IMR-90 (cell line): Measurements from ENCODE around the gene CDADC1. TPM values are rescaled to one million over a fixed set of nuclear protein-coding genes. Genes with fewer than 3 reads are reported as not detected.

Source experiments
- ATAC-seq: fragments of 200-7000 bp; cut with Tn5 transposase; 2 replicates; pipeline ENCODE4 v1.9.1; 2020; ENCODE audit warnings: low read depth, mild to moderate bottlenecking, moderate library complexity
- BruUV-seq: library from RNA; stranded (reverse); fragments of 400-500 nt; replicated peaks from 2 replicates; lab custom pipeline; 2021; lab: Mats Ljungman, UMichigan
- CTCF ChIA-PET: fragments of 300-600 bp; formaldehyde crosslinking; extraction: SDS; loops from one replicate; lab custom pipeline; 2021; ENCODE audit warnings: antibody characterized with exemption; lab: Yijun Ruan, JAX
- POLR2A ChIA-PET: fragments of 300-600 bp; sonication (Branson Sonifier 250); formaldehyde crosslinking; loops from one replicate; lab custom pipeline; 2022; ENCODE audit warnings: antibody characterized with exemption; ENCODE audit not compliant: unreplicated experiment; lab: Charles Lee
- DNase-seq: peaks from one replicate; pipeline ENCODE4 v3.0.0; 2013
- H2AFZ ChIP-seq: replicated peaks from 2 replicates; pipeline ENCODE3; 2013; ENCODE audit warnings: low read length, mild to moderate bottlenecking; ENCODE audit not compliant: poor library complexity
- H2AK5ac ChIP-seq: 2 replicates; pipeline ENCODE4 v1.6.1; 2013; ENCODE audit warnings: low read depth, low read length, inconsistent platforms
- H2AK9ac ChIP-seq: replicated peaks from 2 replicates; pipeline ENCODE3; 2013; ENCODE audit warnings: mild to moderate bottlenecking, low read depth, low read length, moderate library complexity; ENCODE audit not compliant: poor library complexity
- H2BK120ac ChIP-seq: 2 replicates; pipeline ENCODE4 v1.6.1; 2013; ENCODE audit warnings: low read depth, low read length, inconsistent platforms
- H2BK15ac ChIP-seq: 3 replicates; pipeline ENCODE4 v1.6.1; 2013; ENCODE audit warnings: low read depth, low read length, inconsistent platforms
- H2BK20ac ChIP-seq: 2 replicates; pipeline ENCODE4 v1.6.1; 2013; ENCODE audit warnings: low read depth, mild to moderate bottlenecking, inconsistent platforms, low read length, moderate library complexity
- H2BK5ac ChIP-seq: 2 replicates; pipeline ENCODE4 v1.6.1; 2013; ENCODE audit warnings: mild to moderate bottlenecking, low read depth, low read length, inconsistent platforms; ENCODE audit not compliant: poor library complexity, severe bottlenecking
- H3K14ac ChIP-seq: replicated peaks from 2 replicates; pipeline ENCODE4 v1.6.1; 2013; ENCODE audit warnings: low read depth, low read length, inconsistent platforms
- H3K18ac ChIP-seq: 2 replicates; pipeline ENCODE4 v1.6.1; 2013; ENCODE audit warnings: low read depth, low read length, control low read depth
- H3K23ac ChIP-seq: 2 replicates; pipeline ENCODE4 v1.6.1; 2013; ENCODE audit warnings: low read depth, low read length, inconsistent platforms
- H3K27ac ChIP-seq: 2 replicates; pipeline ENCODE4 v1.5.1; 2013; ENCODE audit warnings: mild to moderate bottlenecking, control low read depth, low read length; ENCODE audit not compliant: insufficient read depth
- H3K27me3 ChIP-seq: 2 replicates; pipeline ENCODE4 v1.6.1; 2013; ENCODE audit warnings: low read length; ENCODE audit not compliant: control insufficient read depth, insufficient read depth
- H3K36me3 ChIP-seq: 2 replicates; pipeline ENCODE4 v1.6.1; 2013; ENCODE audit warnings: low read length, mixed read lengths; ENCODE audit not compliant: control insufficient read depth, insufficient read depth
- H3K4ac ChIP-seq: 2 replicates; pipeline ENCODE4 v1.6.1; 2013; ENCODE audit warnings: low read depth, low read length, inconsistent platforms
- H3K4me1 ChIP-seq: 2 replicates; pipeline ENCODE4 v1.6.1; 2013; ENCODE audit warnings: low read length, mixed read lengths; ENCODE audit not compliant: control insufficient read depth, insufficient read depth
- H3K4me2 ChIP-seq: 2 replicates; pipeline ENCODE4 v1.6.1; 2013; ENCODE audit warnings: low read depth, mild to moderate bottlenecking, control low read depth, low read length, moderate library complexity
- H3K4me3 ChIP-seq: 2 replicates; pipeline ENCODE4 v1.5.1; 2013; ENCODE audit warnings: low read depth, mild to moderate bottlenecking, control low read depth, low read length, moderate library complexity; ENCODE audit not compliant: insufficient read depth
- H3K56ac ChIP-seq: 2 replicates; pipeline ENCODE4 v1.6.1; 2013; ENCODE audit warnings: low read length, inconsistent platforms; ENCODE audit not compliant: insufficient read depth; ENCODE audit errors: extremely low read depth
- H3K79me1 ChIP-seq, 2 experiments: 2 replicates each; pipeline ENCODE4 v1.6.1; 2013; ENCODE audit warnings: low read length in 2 of 2, inconsistent platforms in 1 of 2, low read depth in 1 of 2
- H3K9ac ChIP-seq: 2 replicates; pipeline ENCODE4 v1.6.1; 2013; ENCODE audit warnings: low read depth, low read length, control low read depth
- H3K9me1 ChIP-seq: 2 replicates; pipeline ENCODE4 v1.6.1; 2013; ENCODE audit warnings: low read length, inconsistent platforms; ENCODE audit not compliant: insufficient read depth
- H3K9me3 ChIP-seq: 2 replicates; pipeline ENCODE4 v1.6.1; 2013; ENCODE audit warnings: low read length; ENCODE audit not compliant: control insufficient read depth, insufficient read depth
- H4K20me1 ChIP-seq: 2 replicates; pipeline ENCODE4 v1.6.1; 2013; ENCODE audit warnings: low read length, inconsistent platforms; ENCODE audit not compliant: insufficient read depth
- H4K5ac ChIP-seq: 2 replicates; pipeline ENCODE4 v1.6.1; 2013; ENCODE audit warnings: mild to moderate bottlenecking, low read depth, low read length, control low read depth
- H4K8ac ChIP-seq, 2 experiments: 2 replicates each; pipeline ENCODE4 v1.6.1; 2013; ENCODE audit warnings: low read depth in 2 of 2, low read length in 2 of 2, control low read depth in 1 of 2, inconsistent platforms in 1 of 2
- H4K91ac ChIP-seq: 2 replicates; pipeline ENCODE4 v1.6.1; 2013; ENCODE audit warnings: low read depth, low read length, inconsistent platforms; ENCODE audit not compliant: insufficient read depth
- CEBPB ChIP-seq: IDR thresholded peaks from 2 replicates; pipeline ENCODE4 v1.6.1; 2012; ENCODE audit warnings: low read depth, low read length, improper control_type of control experiment
- MAFK ChIP-seq: IDR thresholded peaks from 2 replicates; pipeline ENCODE4 v1.6.1; 2012; ENCODE audit warnings: low read depth, low read length, improper control_type of control experiment
- WGBS, 2 experiments: methylation state at CpG; one replicate each; pipeline versions ENCODE4 v1.1.5 to v1.1.7; 2013; ENCODE audit warnings: missing lambda C conversion rate in 2 of 2; ENCODE audit not compliant: insufficient read length in 1 of 2; ENCODE audit errors: extremely low coverage in 2 of 2; 5-methylcytosine and 5-hydroxymethylcytosine counted together
- dilution Hi-C: fragments of 300-500 bp; cut with HindIII; formaldehyde crosslinking; loops from one replicate; pipeline ENCODE4 v1.14.3; 2018; ENCODE audit warnings: low sequenced_read_pairs; ENCODE audit not compliant: unreplicated experiment
- in situ Hi-C: fragments of 300-500 bp; cut with MboI; formaldehyde crosslinking; loops from 3 replicates; pipeline ENCODE4 v1.14.3; 2019; ENCODE audit warnings: low sequenced_read_pairs, inconsistent platforms, mixed read lengths
- intact Hi-C: fragments of 100-400 bp; cut with micrococcal nuclease; formaldehyde crosslinking; loops from 2 replicates; pipeline ENCODE4 v1.10.0; 2022
- polyA plus RNA-seq, 3 experiments: library from polyadenylated mRNA; depleted of rRNA; stranded (reverse); fragments of >200 nt; gene quantifications; 2 replicates each; pipeline ENCODE4 v1.2.3, GENCODE V29; 2012; ENCODE audit warnings: low replicate concordance in 1 of 3
- total RNA-seq: library from RNA; depleted of rRNA; stranded (reverse); fragments of >200 nt; gene quantifications from 2 replicates; pipeline ENCODE4 v1.2.3, GENCODE V29; 2012

Gene CDADC1
- total and polyA plus RNA-seq, 2 of the 4 experiments (the other 2 are of a cell fraction): 0.54 to 2.6 TPM

GRCh38 chr13:49246850-49247642, 679 bp upstream of the CDADC1 start:
- no TSS peak for BruUV-seq
- H3K4ac ChIP-seq: peak overlapping the region; percentile 94
- POLR2A ChIA-PET: no interaction called here
- CTCF ChIA-PET: interaction anchor here (0.8 kb wide), 1 partner anchor 360 kb away, joined by 3 read pairs; no protein-coding TSS in a partner anchor
- H2AFZ ChIP-seq: peak overlapping the region; percentile 96
- peak overlapping the region; percentile 52 for H3K27ac ChIP-seq
- in situ Hi-C loops (no loop called here), intact Hi-C loops (no loop called here), dilution Hi-C loops (no loop called here)
- peak overlapping the region; percentile 73; the same call in 1 of the 2 replicates for H2BK20ac ChIP-seq
- no peaks in the 10 kb centered on the region for H4K20me1 ChIP-seq
- H3K4me1 ChIP-seq: no peaks in the 10 kb centered on the region
- peaks cover 19 to 25% of the 10 kb centered on the region in 2 experiments for H3K79me1 ChIP-seq
- peak overlapping the region; percentile 98 for H3K14ac ChIP-seq
- peak overlapping the region; percentile 37 for H2AK9ac ChIP-seq
- H3K56ac ChIP-seq: peak overlapping the region; percentile 91
- peak overlapping the region; percentile 17; the same call in 1 of the 2 replicates for H3K18ac ChIP-seq
- WGBS, 2 experiments: 0% methylated on average over 1 of the region's 4 CpGs; no CpG with 5 or more reads in 1 of the 2 experiments
- peak overlapping the region; percentile 43 for H2BK5ac ChIP-seq
- DNase-seq (no peak), ATAC-seq (peak; percentile 60)
- H3K4me2 ChIP-seq: peak overlapping the region; percentile 96
- peak overlapping the region; percentile 96 to 99 for H4K8ac ChIP-seq
- peak overlapping the region; percentile 96 for H3K23ac ChIP-seq
- H4K91ac ChIP-seq: peak overlapping the region; percentile 88
- H4K5ac ChIP-seq: peak overlapping the region; percentile 59
- H3K9me3 ChIP-seq: peaks cover 5% of the 10 kb centered on the region; the same call in 1 of the 2 replicates
- H2BK120ac ChIP-seq: peak overlapping the region; percentile 84
- TF ChIP-seq MAFK: no peak
- TF ChIP-seq CEBPB: 0 out of 2 replicates have a peak, but pooled peaks have one; percentile 1
- H2AK5ac ChIP-seq: no peak overlapping the region
- H3K27me3 ChIP-seq: no peaks in the 10 kb centered on the region
- peak overlapping the region; percentile 80; the same call in 2 of the 3 replicates for H2BK15ac ChIP-seq
- H3K9me1 ChIP-seq: peaks cover 4% of the 10 kb centered on the region; the same call in 1 of the 2 replicates
- peak overlapping the region; percentile 80 for H3K9ac ChIP-seq
- H3K36me3 ChIP-seq: no peaks in the 10 kb centered on the region
- peak overlapping the region; percentile 60 for H3K4me3 ChIP-seq
